HCT116 (cell line): ENCODE measurements around the gene CYP4F8.

Experiments used
- CBX3 ChIP-seq: IDR thresholded peaks from 2 replicates; pipeline ENCODE4 v1.6.1; 2012; ENCODE audit warnings: low read depth
- EZH2 ChIP-seq: fragments of 200-600 bp; sonication (generic); IDR thresholded peaks from 2 replicates; pipeline ENCODE4 v1.6.1; 2017; ENCODE audit warnings: antibody characterized with exemption, mixed run types
- JUND ChIP-seq: IDR thresholded peaks from 2 replicates; pipeline ENCODE4 v1.6.1; 2012
- TCF7L2 ChIP-seq: IDR thresholded peaks from 2 replicates; pipeline ENCODE4 v1.7.0; 2011; ENCODE audit warnings: borderline replicate concordance, inconsistent platforms; ENCODE audit not compliant: insufficient read depth, insufficient read length; ENCODE audit errors: extremely low read depth
- ZFX ChIP-seq: fragments of 450-650 bp; IDR thresholded peaks from 2 replicates; pipeline ENCODE4 v1.6.1; 2017
- ZNF274 ChIP-seq: fragments of 200-500 bp; sonication (Bioruptor generic); IDR thresholded peaks from 2 replicates; pipeline ENCODE4 v1.6.1; 2014; ENCODE audit warnings: mild to moderate bottlenecking, low read depth, low read length, inconsistent platforms
- TF ChIP-seq, protein P1 (sequence below): IDR thresholded peaks from 2 replicates; pipeline ENCODE4 v1.6.1; 2012; ENCODE audit warnings: low read depth
- TF ChIP-seq, protein P2 (sequence below), 3 experiments: fragments of 200-600 bp in 1 of 3; sonication (generic) in 1 of 3; IDR thresholded peaks in 2 of 3; conservative IDR thresholded peaks in 1 of 3; 2 replicates each; pipeline ENCODE4 v1.5.1; 2012 to 2017; ENCODE audit warnings: low read depth in 2 of 3, low read length in 2 of 3, antibody characterized with exemption in 1 of 3, borderline replicate concordance in 1 of 3, control low read depth in 1 of 3, mild to moderate bottlenecking in 1 of 3, mixed read lengths in 1 of 3, mixed run types in 1 of 3, moderate library complexity in 1 of 3; ENCODE audit not compliant: insufficient read depth in 1 of 3
- TF ChIP-seq, protein P3 (sequence below): IDR thresholded peaks from 2 replicates; pipeline ENCODE4 v1.6.1; 2012

DNA sequence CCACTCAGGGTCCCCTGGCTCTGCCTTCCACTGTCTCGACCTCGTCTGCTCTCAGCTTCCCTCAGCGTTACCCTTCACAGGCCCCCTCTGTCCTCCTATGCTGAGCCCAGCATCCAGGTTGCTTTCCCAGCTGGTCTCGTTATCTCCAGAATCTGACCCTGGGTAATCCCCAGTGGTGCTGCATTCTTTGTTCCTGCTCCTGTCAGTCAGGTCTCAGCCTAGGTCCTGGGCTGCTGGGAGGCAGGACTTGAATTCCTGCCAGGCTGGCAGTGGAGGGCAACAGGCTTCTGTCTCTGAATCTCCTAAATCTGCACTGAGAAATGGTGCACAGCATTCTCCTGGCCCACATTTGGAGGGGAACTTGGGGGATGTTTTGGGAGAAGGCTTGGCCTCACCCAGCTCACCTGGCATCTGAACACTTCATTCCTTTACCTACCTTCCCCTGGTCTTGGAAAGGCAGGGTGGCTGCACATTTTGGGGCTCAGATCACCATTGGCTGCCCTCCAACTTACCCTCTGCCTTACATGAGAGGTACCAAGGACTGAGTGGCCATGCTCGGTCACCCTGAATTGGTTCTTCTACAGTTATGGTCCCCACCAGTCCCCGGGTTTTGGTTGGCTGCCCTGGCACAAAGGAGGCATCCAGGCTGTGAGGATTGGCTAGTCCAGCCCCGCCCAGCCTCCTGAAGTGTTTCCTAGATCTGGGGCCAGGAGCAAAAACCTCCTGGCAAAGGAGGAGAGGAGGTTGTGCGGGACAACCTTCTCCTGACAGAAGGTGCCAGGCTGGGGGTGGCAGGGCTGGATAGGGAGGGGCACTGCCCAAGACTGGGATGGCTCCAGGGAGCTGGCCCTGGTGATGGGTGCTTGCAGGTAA, at the start of gene CYP4F8:
- TF ChIP-seq, protein P1, sequence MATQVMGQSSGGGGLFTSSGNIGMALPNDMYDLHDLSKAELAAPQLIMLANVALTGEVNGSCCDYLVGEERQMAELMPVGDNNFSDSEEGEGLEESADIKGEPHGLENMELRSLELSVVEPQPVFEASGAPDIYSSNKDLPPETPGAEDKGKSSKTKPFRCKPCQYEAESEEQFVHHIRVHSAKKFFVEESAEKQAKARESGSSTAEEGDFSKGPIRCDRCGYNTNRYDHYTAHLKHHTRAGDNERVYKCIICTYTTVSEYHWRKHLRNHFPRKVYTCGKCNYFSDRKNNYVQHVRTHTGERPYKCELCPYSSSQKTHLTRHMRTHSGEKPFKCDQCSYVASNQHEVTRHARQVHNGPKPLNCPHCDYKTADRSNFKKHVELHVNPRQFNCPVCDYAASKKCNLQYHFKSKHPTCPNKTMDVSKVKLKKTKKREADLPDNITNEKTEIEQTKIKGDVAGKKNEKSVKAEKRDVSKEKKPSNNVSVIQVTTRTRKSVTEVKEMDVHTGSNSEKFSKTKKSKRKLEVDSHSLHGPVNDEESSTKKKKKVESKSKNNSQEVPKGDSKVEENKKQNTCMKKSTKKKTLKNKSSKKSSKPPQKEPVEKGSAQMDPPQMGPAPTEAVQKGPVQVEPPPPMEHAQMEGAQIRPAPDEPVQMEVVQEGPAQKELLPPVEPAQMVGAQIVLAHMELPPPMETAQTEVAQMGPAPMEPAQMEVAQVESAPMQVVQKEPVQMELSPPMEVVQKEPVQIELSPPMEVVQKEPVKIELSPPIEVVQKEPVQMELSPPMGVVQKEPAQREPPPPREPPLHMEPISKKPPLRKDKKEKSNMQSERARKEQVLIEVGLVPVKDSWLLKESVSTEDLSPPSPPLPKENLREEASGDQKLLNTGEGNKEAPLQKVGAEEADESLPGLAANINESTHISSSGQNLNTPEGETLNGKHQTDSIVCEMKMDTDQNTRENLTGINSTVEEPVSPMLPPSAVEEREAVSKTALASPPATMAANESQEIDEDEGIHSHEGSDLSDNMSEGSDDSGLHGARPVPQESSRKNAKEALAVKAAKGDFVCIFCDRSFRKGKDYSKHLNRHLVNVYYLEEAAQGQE = no peak
- no peak for TF ChIP-seq JUND
- TF ChIP-seq, protein P2, sequence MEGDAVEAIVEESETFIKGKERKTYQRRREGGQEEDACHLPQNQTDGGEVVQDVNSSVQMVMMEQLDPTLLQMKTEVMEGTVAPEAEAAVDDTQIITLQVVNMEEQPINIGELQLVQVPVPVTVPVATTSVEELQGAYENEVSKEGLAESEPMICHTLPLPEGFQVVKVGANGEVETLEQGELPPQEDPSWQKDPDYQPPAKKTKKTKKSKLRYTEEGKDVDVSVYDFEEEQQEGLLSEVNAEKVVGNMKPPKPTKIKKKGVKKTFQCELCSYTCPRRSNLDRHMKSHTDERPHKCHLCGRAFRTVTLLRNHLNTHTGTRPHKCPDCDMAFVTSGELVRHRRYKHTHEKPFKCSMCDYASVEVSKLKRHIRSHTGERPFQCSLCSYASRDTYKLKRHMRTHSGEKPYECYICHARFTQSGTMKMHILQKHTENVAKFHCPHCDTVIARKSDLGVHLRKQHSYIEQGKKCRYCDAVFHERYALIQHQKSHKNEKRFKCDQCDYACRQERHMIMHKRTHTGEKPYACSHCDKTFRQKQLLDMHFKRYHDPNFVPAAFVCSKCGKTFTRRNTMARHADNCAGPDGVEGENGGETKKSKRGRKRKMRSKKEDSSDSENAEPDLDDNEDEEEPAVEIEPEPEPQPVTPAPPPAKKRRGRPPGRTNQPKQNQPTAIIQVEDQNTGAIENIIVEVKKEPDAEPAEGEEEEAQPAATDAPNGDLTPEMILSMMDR (IDR thresholded peaks at IDR 0.05 in 2 of 3, conservative IDR thresholded peaks at IDR 0.05 in 1 of 3; ENCODE audit: borderline replicate concordance in 1 of 3, insufficient read depth in 1 of 3, low read depth in 2 of 3, low read length in 2 of 3) = no peak
- no peak for TF ChIP-seq EZH2
- TF ChIP-seq, protein P3, sequence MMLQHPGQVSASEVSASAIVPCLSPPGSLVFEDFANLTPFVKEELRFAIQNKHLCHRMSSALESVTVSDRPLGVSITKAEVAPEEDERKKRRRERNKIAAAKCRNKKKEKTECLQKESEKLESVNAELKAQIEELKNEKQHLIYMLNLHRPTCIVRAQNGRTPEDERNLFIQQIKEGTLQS = no peak
- no peak for TF ChIP-seq ZNF274
- TF ChIP-seq CBX3 = no peak
- no peak for TF ChIP-seq TCF7L2
- no peak for TF ChIP-seq ZFX
